ENCODE measurements around the gene RARRES1.
A peak's percentile ranks its signal among the peaks of the same experiment; 100 is the strongest.

RARRES1 gene

DNA sequence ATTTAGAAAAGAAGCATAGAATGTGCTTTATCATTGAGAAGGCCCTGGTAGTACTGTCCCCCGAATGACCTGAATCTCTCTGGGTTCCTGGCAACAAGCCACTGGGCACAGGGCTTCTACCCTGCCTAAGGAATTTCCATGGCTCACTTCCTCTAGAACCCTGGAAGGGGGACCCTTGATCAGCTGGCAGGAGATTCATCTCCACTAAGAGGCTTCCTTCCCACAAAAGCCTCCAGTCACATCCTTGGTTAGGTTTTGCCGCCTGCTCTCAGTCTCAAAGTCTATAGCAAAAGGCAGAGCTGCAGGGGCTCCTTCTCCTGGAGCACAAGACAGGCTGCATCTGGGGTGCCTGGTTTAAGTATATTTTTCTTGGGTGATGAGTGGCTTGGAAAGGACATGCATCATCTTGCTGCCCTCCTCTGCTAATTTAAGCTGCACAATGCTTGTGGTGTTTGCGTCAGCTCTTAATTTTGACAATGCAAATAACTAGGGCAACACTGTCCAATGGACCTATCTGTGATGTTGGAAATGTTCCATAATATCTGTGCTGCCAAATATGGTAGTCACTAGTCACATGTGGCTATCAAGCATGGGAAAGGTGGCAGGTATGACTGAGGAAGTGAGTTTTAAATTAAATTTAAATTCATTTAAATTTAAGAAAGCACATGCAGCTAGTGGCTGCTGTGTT, 33.4 kb upstream of the RARRES1 start:
- no peak for DNase-seq

- no peak for DNase-seq
Observed at GRCh38 chr3:158763421-158763820, 31.2 kb upstream of the RARRES1 start.

DNA sequence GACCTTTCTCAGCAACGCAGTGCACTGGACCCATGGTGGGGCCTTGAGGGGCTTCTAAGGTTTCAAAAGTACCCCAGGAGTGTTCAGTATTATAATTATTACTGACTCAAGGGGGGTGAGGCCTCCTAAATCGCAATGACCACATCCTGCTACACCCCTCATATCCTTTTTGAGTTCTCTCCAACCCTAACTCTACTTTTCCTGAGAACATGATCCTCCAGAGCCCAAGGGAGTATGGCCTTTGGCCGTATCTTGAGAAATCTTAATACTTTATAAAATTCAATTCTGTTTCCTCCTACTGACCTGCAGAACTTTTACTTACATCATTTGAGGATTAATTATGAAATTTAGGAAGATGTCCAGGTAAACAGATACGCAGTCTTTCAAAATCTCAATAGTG, 30.4 kb upstream of the RARRES1 start:
- DNase-seq: no peak

DNA sequence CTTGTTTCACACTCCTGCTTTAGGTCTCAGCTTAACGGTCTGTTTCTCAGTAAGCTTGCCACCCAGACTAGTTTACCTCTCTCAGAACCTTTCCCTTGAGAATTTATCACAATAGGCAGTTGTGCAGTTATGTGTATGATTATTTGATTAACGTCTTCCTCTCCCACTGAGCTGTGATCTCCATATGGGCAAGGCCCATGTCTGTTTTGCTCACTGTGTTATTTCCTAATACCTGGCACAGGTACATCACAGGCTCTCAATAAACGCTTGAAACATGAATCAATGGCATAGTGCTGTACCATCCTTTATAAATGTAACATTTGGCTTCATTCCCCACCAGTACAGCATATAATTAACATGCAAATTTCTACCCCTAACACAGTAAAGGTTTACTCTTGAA, 29.1 kb upstream of the RARRES1 start:
- DNase-seq: no peak

DNA sequence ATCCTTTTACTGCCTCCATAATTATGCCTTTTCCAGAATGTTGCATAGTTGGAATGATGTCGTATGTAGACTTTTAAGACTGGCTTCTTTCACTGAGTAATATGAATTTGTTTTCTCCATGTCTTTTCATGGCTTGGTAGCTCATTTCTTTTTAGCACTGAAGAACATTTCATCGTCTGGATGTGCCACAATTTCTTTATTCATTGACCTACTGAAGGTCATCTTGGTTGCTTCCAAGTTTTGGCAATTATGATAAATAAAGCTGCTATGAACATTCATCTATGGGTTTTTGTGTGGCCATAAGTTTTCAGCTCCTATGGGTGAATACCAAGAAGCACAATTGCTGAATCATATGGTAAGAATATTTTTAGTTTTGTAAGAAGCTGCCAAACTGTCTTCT, 23.2 kb upstream of the RARRES1 start:
- no peak for DNase-seq

DNA sequence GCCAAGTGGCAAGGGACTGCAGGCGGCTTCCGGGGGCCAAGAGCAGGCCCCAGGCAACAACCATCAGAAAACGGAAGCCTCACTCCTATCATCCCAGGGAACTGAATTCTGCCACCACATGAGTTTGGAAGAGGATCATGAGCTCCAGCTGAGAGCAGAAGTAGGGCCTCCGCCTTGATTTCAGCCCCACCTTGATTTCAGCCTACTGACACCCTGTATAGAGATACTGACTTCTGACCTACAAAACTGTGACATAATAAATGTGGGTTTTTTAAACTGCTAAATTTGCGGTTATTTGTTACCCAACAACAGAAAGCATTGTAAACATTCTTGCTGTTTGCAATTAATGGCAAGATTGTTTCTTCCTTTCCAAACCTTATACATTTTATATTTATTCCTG, 21.6 kb upstream of the RARRES1 start:
- no peak for DNase-seq

DNA sequence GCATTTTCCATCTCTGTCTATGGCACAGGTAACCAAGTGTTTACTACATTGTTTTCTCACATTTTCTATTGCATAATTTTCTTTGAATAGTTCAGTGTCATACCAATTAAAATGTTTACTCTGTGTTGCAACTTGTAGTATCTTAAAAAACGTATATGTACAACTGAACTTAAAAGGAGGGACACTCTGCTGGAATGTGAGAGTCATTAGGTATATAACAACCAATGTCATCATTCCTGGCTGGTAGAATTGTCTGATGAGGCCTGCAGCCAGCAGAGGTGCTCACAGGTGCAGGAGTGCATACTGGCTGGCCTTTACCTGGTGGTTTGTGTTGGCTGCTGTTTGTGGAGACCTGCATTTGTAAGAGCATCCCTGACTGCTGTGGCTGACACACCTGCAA, 19.1 kb upstream of the RARRES1 start:
- DNase-seq: no peak

DNA sequence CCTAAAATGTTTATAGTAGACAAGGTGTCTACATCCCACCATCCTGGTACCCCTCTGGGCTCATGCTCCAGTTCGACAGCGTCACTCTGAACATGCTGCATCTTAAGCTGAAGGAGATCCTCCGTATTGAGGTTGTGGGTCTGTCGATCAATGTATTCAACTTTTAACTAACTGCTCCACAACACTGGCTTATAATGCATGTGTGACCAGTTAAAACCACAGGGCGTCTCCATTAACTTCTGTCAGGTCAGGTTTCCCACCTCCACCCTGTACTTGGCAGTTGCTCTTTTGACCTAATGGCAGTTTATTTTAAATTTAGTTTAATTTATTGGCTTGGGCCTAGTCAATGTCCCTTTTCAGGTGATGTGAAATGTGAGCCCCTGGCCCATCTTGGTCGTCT, 17.8 kb upstream of the RARRES1 start:
- no peak for DNase-seq

DNA sequence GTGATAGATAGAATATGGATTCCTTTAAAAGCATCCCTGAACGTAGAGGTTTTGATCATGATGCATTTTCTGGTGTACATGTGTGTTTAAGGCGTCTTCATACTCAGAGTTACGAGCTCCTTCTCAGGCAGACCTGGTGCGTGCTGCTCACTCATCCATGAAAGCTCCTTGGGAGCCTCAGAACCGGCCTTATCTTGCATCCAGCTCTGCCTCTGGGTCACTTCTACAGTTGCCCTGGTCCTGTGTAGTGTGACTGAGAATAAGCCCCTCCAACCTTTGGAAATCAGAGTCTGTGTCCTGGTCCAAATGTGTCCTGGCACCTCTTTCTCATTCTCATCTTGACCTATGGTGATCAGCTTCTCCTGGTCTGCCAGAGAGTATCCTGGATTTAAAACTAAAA, 17.3 kb upstream of the RARRES1 start:
- DNase-seq: no peak

DNA sequence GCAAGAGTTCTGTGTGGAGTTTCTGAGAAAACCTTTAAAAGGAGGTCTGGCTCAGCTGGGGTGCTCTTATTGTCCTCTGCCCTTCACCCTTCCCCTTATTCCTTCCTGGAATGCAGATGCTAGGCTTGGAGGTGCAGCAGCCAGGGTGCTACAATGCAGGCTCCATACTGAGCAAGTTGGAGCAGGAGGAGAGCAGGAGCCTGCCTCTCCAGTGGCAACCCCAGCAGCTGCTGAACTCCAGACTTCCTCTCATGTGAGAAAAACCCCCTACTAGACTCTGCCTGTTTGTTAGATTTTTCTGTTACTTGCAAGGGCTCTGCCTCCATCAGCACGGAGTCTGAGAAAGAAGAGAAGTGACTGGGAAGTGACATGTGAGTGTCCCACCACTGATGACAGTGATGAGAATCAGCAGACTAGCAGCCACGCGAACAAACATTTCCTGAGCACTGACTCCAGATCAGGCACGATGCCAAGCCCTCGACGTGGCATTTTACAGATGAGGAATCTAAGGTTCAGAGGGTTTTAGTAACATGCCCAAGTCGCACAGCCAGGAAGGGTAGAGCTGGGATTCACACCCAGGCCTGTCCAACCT, 16.1 kb upstream of the RARRES1 start:
- peak; percentile 36 for DNase-seq

DNA sequence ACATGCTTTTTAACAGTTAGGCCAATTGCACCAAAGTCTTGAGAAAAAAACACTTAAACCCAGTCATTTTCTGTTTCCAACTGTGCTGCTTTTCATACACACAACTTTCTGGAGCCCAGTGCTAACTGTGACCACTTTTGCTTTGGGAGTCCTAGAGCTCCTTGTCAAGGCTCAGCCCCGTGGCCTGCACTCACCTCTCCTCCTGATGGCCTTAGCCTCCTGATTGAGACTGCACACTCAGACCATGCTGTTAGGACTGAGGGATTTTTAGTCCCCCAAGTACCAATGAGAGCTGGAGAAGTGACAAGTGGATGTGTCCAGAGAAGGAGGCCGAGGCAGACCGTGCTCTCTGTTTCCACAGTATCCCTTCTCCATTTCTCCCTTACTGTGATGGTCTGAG, 15.2 kb upstream of the RARRES1 start:
- no peak for DNase-seq

GRCh38 chr3:158745551-158745950, 13.3 kb upstream of the RARRES1 start:
- no peak for DNase-seq

- DNase-seq: no peak
Observed at GRCh38 chr3:158744567-158745288, 12.5 kb upstream of the RARRES1 start.

DNA sequence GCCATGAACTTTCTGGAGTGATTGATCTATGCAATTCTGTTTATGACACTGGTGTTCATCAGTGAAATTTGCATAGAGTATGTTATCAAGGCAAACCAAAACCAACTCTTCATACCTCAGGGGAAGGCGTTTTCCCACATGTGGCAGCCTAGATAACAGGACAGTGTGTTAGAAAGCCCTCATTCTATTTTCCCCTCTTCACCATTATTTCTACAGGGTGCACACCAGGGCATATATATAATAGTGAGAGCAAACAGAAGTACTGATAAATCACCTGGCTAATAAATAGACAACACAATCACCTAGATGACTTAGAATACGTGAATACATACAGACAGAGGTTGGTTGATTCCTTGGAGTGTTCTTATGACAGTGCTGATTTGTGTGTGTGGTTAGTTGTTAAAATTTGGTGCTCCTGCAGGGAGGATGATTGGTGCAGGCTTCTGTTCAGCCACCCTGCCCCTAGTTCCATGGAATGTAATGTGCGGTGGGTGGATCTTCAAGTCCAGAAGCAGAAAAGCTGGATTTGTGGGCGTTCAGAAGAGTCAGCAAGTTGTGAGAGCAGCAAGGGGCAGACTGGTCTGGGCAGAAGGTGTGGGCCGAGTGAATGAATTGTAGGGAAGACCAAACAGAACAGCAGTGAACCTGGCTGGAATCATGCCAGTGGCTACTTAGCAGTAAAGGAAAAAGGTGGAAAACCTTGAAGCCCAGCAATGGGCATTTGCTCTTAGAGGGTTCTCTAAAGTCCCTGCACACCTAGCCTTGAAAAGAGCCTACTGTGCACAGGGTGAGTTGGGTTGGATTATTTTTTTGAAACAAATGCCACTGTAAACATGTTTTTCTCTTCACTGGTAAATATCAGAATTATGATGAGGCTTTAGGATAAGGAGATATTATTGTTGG, 11.7 kb upstream of the RARRES1 start:
- no peak for DNase-seq

- DNase-seq: no peak
Observed at GRCh38 chr3:158742871-158743663, 10.8 kb upstream of the RARRES1 start.

DNA sequence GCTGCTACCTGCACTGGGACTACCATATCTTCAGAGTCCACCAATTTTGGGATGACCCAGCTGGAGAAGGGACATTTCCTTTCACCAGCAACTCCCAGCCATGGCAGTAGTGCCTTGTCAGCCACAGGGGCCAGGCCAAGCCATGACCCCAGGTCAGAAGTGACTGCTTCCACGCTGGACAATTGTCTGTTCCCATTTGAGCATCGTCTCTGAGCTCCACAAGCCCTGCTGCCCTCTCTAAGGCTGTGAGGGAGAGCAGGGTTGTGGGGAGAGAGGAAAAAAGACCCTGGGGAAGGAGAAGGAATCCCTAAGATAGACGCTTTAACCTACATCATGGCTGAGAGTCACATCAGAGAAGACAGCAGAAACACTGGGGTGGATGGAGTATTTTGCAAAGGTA, 7.4 kb upstream of the RARRES1 start:
- no peak for DNase-seq

DNA sequence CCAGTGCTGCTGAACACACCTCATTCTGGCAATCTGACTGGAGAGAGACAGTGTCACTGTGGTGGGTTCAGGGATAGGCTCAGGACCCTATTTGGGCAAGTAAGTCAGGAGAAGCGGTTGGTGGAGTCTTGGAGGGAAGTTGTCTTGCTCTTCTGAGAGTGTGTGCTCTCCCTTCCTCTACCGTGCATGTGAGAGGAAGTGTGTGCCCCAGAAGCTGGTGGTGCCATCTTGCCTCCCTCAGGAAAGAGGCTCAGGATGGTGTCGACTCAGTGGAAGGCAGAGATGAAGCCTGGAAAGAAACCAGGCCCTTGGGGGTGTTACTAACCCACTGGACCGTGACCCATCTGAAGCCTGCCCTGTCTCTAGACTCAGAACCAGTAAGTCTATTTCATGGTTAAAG, 6.8 kb upstream of the RARRES1 start:
- DNase-seq: no peak

DNA sequence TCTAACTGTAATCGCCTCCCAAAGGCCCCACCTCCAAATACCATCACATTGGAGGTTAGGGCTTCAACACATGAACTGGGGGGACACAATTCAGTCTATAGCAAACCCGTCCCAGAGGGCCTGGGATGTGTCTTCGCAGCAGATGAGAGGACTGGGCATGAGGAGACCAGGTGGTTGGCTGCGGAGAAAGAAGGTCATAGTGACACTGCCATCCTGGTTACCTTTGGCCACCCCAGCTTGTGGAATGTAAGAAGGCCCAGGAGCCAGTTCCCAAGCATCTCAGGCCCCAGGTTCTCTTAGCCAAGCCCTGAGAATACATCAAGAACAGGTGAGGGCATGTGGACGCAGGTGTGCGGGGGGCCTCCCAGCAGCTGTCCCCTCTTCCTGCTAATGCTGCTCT, 6.4 kb upstream of the RARRES1 start:
- DNase-seq: no peak

DNA sequence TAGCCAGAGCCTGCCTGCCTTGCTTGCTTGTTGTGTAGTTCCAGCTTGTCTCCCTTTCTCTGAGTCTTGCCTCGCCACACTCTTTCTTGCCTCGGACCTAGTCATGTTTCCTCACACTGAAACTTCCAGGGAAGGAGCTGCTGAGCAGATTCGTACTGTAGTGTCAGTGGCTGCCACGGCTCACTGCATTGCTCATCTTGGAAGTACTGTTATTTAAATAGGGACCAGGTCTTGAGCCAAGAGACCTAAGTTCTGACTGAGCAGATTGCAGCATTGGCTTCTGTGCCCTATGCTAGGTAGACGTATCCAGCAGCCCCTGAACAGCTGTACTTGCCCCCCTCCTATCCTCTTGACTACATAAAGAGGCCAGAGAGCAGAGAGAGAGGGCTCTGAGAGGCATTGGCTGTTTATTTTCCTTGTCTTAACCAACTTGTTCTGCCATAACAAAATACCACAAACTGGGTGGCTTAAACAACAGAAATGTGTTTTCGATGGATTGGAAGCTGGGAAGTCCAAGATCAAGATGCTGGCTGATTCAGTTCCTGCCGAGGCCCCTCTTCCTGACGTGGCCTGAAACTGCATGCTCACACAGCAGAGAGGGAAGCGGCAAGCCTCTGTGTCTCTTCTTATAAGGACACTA, 5.8 kb upstream of the RARRES1 start:
- no peak for DNase-seq

GRCh38 chr3:158737410-158737809, 5.2 kb upstream of the RARRES1 start:
- no peak for DNase-seq

GRCh38 chr3:158735296-158736033, 3.2 kb upstream of the RARRES1 start:
- no peak for DNase-seq
